ENCODE results near the gene CBLN3.

CBLN3 gene

GRCh38 chr14:24411443-24412389, 17.8 kb downstream of the CBLN3 start:
- TF ChIP-seq EGR1 (IDR thresholded peaks at IDR 0.05), result no peak
- TF ChIP-seq RAD21 (IDR thresholded peaks at IDR 0.05; ENCODE audit: low read depth), result peak; percentile 70
- no peak for TF ChIP-seq CEBPB (IDR thresholded peaks at IDR 0.05)
- TF ChIP-seq CREB1 (IDR thresholded peaks at IDR 0.05; ENCODE audit: low read depth), result no peak

DNA sequence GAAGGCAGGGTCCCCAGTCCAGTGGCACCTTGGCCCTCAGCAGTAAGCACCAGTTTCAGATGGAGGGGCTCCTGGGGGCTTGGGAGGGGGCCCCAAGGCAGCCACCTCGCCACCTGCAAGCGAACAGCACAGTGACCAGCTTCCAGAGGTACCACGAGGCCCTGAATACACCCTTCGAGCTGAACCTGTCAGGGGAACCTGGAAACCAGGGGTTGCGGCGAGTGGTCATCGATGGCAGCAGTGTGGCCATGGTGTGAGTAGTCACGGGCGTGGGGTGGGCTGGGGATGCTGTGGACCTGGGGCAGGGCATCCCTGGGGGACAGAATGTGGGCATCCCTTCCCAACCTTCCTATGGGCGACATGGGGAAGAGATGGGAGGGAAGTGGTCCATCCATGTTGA, 19.5 kb downstream of the CBLN3 start:
- TF ChIP-seq TCF12 (IDR thresholded peaks at IDR 0.05; ENCODE audit: low read depth), result no peak

DNA sequence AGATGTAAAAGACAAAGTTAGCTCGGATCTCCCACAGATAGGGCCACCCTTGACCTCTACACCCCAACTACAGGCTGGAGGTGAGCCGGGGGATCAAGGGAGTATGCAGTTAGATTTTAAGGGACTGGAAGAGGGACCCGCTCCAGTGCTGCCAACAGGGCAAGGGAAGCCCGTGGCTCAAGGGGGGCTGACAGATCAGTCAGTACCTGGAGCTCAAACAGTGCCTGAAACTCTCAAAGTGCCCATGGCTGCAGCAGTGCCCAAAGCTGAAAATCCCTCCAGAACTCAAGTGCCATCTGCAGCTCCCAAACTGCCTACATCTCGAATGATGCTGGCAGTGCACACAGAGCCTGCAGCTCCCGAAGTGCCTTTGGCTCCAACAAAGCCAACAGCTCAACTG, 20.3 kb downstream of the CBLN3 start:
- TF ChIP-seq FOXM1 (IDR thresholded peaks at IDR 0.05; ENCODE audit: borderline replicate concordance, low read depth) (no peak), CEBPB (IDR thresholded peaks at IDR 0.05) (no peak), NFIC (IDR thresholded peaks at IDR 0.05) (no peak), TCF12 (IDR thresholded peaks at IDR 0.05; ENCODE audit: low read depth) (no peak), RAD21 (IDR thresholded peaks at IDR 0.05; ENCODE audit: low read depth) (no peak), TAF1 (IDR thresholded peaks at IDR 0.05; ENCODE audit: low read depth) (no peak)
- TF ChIP-seq, protein P1, sequence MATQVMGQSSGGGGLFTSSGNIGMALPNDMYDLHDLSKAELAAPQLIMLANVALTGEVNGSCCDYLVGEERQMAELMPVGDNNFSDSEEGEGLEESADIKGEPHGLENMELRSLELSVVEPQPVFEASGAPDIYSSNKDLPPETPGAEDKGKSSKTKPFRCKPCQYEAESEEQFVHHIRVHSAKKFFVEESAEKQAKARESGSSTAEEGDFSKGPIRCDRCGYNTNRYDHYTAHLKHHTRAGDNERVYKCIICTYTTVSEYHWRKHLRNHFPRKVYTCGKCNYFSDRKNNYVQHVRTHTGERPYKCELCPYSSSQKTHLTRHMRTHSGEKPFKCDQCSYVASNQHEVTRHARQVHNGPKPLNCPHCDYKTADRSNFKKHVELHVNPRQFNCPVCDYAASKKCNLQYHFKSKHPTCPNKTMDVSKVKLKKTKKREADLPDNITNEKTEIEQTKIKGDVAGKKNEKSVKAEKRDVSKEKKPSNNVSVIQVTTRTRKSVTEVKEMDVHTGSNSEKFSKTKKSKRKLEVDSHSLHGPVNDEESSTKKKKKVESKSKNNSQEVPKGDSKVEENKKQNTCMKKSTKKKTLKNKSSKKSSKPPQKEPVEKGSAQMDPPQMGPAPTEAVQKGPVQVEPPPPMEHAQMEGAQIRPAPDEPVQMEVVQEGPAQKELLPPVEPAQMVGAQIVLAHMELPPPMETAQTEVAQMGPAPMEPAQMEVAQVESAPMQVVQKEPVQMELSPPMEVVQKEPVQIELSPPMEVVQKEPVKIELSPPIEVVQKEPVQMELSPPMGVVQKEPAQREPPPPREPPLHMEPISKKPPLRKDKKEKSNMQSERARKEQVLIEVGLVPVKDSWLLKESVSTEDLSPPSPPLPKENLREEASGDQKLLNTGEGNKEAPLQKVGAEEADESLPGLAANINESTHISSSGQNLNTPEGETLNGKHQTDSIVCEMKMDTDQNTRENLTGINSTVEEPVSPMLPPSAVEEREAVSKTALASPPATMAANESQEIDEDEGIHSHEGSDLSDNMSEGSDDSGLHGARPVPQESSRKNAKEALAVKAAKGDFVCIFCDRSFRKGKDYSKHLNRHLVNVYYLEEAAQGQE (IDR thresholded peaks at IDR 0.05; ENCODE audit: low read depth), result no peak

- TF ChIP-seq FOXM1 (IDR thresholded peaks at IDR 0.05; ENCODE audit: borderline replicate concordance, low read depth) (no peak), TCF12 (IDR thresholded peaks at IDR 0.05; ENCODE audit: low read depth) (no peak), YY1 (IDR thresholded peaks at IDR 0.05; ENCODE audit: low read depth) (no peak), TAF1 (IDR thresholded peaks at IDR 0.05; ENCODE audit: low read depth) (no peak), EP300 (IDR thresholded peaks at IDR 0.05; ENCODE audit: borderline replicate concordance) (no peak), CREB1 (IDR thresholded peaks at IDR 0.05; ENCODE audit: low read depth) (no peak), EGR1 (IDR thresholded peaks at IDR 0.05) (no peak), NFIC (IDR thresholded peaks at IDR 0.05) (no peak), RAD21 (IDR thresholded peaks at IDR 0.05; ENCODE audit: low read depth) (no peak), MAX (IDR thresholded peaks at IDR 0.05) (no peak)
These were observed 20.7 kb downstream of the CBLN3 start for GRCh38 chr14:24408764-24409163.

GRCh38 chr14:24407608-24408325, 21.7 kb downstream of the CBLN3 start:
- no peak for TF ChIP-seq NFIC (IDR thresholded peaks at IDR 0.05)
- TF ChIP-seq MAX (IDR thresholded peaks at IDR 0.05), result no peak

- no peak for TF ChIP-seq ZBTB7A (IDR thresholded peaks at IDR 0.05; ENCODE audit: low read depth)
These were observed 23.1 kb downstream of the CBLN3 start for GRCh38 chr14:24406416-24406815.

DNA sequence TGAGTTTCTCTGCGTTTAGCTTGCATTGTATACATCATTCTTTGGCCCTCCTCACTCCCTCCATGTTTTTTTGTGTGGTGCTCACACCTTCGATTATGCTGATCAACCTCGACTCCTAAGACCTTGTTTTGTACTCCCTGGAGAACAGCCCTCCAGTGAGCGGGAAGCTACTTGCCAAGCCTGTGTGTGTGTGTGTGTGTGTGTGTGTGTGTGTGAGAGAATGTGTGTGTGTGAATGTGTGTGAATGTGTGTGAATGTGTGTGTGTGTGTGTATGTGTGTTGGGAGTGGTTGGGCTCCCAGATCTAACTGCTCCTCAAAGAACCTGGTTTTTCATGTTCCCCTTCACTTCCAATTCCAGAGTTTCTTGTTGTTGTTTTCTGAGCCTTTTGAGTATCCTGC, 24.7 kb downstream of the CBLN3 start:
- no peak for TF ChIP-seq RAD21 (IDR thresholded peaks at IDR 0.05; ENCODE audit: low read depth)
- TF ChIP-seq, protein P1 (IDR thresholded peaks at IDR 0.05; ENCODE audit: low read depth), result no peak
- no peak for TF ChIP-seq MAX (IDR thresholded peaks at IDR 0.05)
- TF ChIP-seq TEAD4 (IDR thresholded peaks at IDR 0.05), result no peak
- no peak for TF ChIP-seq EP300 (IDR thresholded peaks at IDR 0.05; ENCODE audit: borderline replicate concordance)
- TF ChIP-seq TAF1 (IDR thresholded peaks at IDR 0.05; ENCODE audit: low read depth), result no peak
- no peak for TF ChIP-seq TCF12 (IDR thresholded peaks at IDR 0.05; ENCODE audit: low read depth)
- no peak for TF ChIP-seq FOXM1 (IDR thresholded peaks at IDR 0.05; ENCODE audit: borderline replicate concordance, low read depth)
